CD4-positive, alpha-beta T cell treated with Interleukin-10 for 1 hour (primary cell): ENCODE measurements around the gene GOLGA6C.
"Not testable (repeated sequence)": the region's sequence is repeated elsewhere in the genome, so short reads cannot be mapped to it uniquely, and the experiment has no call there.

Source experiments
- DNase-seq: peaks from one replicate; pipeline ENCODE4 v3.0.0-alpha.2; 2020

The GOLGA6C gene

GRCh38 chr15:75227663-75228280 is 30.4 kb upstream of the GOLGA6C start:
- no peak for DNase-seq

- DNase-seq: no peak
Measured at GRCh38 chr15:75228787-75229186, 29.3 kb upstream of the GOLGA6C start.

GRCh38 chr15:75229191-75230015 is 28.7 kb upstream of the GOLGA6C start:
- DNase-seq: no peak

- no peak for DNase-seq
Measured at GRCh38 chr15:75230016-75230343, 28.2 kb upstream of the GOLGA6C start.

GRCh38 chr15:75230551-75231371 is 27.4 kb upstream of the GOLGA6C start:
- no peak for DNase-seq

- DNase-seq: no peak
Measured at GRCh38 chr15:75231836-75232235, 26.3 kb upstream of the GOLGA6C start.

- DNase-seq: no peak
Measured at GRCh38 chr15:75232252-75232813, 25.8 kb upstream of the GOLGA6C start.

GRCh38 chr15:75232826-75233503 is 25.2 kb upstream of the GOLGA6C start:
- DNase-seq: no peak

- DNase-seq: no peak
Measured at GRCh38 chr15:75233504-75234190, 24.5 kb upstream of the GOLGA6C start.

- DNase-seq: no peak
Measured at GRCh38 chr15:75234191-75234810, 23.8 kb upstream of the GOLGA6C start.

GRCh38 chr15:75235051-75235673 is 23.0 kb upstream of the GOLGA6C start:
- DNase-seq: no peak

- no peak for DNase-seq
Measured at GRCh38 chr15:75235760-75236729, 22.1 kb upstream of the GOLGA6C start.

- DNase-seq: no peak
Measured at GRCh38 chr15:75237316-75237982, 20.7 kb upstream of the GOLGA6C start.

- no peak for DNase-seq
Measured at GRCh38 chr15:75238150-75238549, 20.0 kb upstream of the GOLGA6C start.

GRCh38 chr15:75245741-75246140 is 12.4 kb upstream of the GOLGA6C start:
- DNase-seq: not testable (repeated sequence)

- not testable (repeated sequence) for DNase-seq
Measured at GRCh38 chr15:75248991-75249390, 9.1 kb upstream of the GOLGA6C start.

- no peak for DNase-seq
Measured at GRCh38 chr15:75249726-75250125, 8.4 kb upstream of the GOLGA6C start.

GRCh38 chr15:75251343-75251742 is 6.8 kb upstream of the GOLGA6C start:
- DNase-seq: not testable (repeated sequence)

GRCh38 chr15:75252285-75252684 is 5.8 kb upstream of the GOLGA6C start:
- not testable (repeated sequence) for DNase-seq
